Transverse colon (tissue), 4 donors: Measurements from ENCODE around the gene NQO2.

Experiments used
- CTCF ChIP-seq, 5 experiments: fragments of 200-600 bp in 3 of 5; fragments of 450-650 bp in 2 of 5; sonication (generic) in 3 of 5; IDR thresholded peaks; 1 replicate in 2 of 5; 2 replicates in 3 of 5; pipeline ENCODE4 v1.5.1; 2016 to 2017; ENCODE audit warnings: antibody characterized with exemption in 5 of 5, inconsistent platforms in 3 of 5, mild to moderate bottlenecking in 2 of 5, moderate library complexity in 1 of 5
- EP300 ChIP-seq: sonication (generic); formaldehyde crosslinking; IDR thresholded peaks from one replicate; pipeline ENCODE4 v1.6.1; 2017; ENCODE audit warnings: antibody characterized with exemption, low read depth
- POLR2A ChIP-seq: fragments of 450-650 bp; IDR thresholded peaks from one replicate; pipeline ENCODE4 v1.6.1; 2016; ENCODE audit warnings: antibody characterized with exemption, mild to moderate bottlenecking, moderate library complexity
- POLR2AphosphoS5 ChIP-seq, 3 donors: sonication (generic); formaldehyde crosslinking; IDR thresholded peaks; one replicate each; pipeline ENCODE4 v1.6.1; 2016; ENCODE audit warnings: antibody characterized with exemption in 3 of 3

GRCh38 chr6:2982426-2983117 lies 17.1 kb upstream of the NQO2 start:
- TF ChIP-seq CTCF (IDR thresholded peaks at IDR 0.05) (no peak), POLR2AphosphoS5 (IDR thresholded peaks at IDR 0.05) (no peak), POLR2A (no peak), EP300 (no peak)
